ENCODE measurements around the gene PLGRKT. TPM values are rescaled to one million over a fixed set of nuclear protein-coding genes. Genes with fewer than 3 reads are reported as not detected.
"Not testable (repeated sequence)": the region's sequence is repeated elsewhere in the genome, so short reads cannot be mapped to it uniquely, and the experiment has no call there.

Gene PLGRKT
- total and polyA plus RNA-seq, 2 donors (not counting 1 experiment from before 2014, with no cell fraction given) = 17.3 to 21.6 TPM

GRCh38 chr9:5352637-5353248, 85.0 kb downstream of the PLGRKT start:
- no peak overlapping the region for H3K27ac ChIP-seq (ENCODE audit: insufficient read depth, low read length)
- no peaks in the 10 kb centered on the region for H3K4me1 ChIP-seq (ENCODE audit: control insufficient read depth, extremely low read depth, insufficient read depth, low read length)
- no peaks in the 10 kb centered on the region for H3K79me2 ChIP-seq (ENCODE audit: control insufficient read depth, insufficient read depth, low read length)
- no peaks in the 10 kb centered on the region for H4K20me1 ChIP-seq (ENCODE audit: control insufficient read depth, extremely low read depth, insufficient read depth, low read length)
- no peak overlapping the region for H2AFZ ChIP-seq (ENCODE audit: low read length)
- H3K36me3 ChIP-seq (ENCODE audit: control insufficient read depth, insufficient read depth, low read length) = no peaks in the 10 kb centered on the region
- TF ChIP-seq CTCF (conservative IDR thresholded peaks at IDR 0.05 in 1 of 2, IDR thresholded peaks at IDR 0.05 in 1 of 2; ENCODE audit: low read depth in 1 of 2, low read length in 2 of 2) (no peak), EZH2 (IDR thresholded peaks at IDR 0.05; ENCODE audit: low read length, missing control alignments) (no peak)
- H3K4me2 ChIP-seq (ENCODE audit: extremely low read depth, insufficient read depth, low read length) = no peak overlapping the region
- no peak overlapping the region for H3K9ac ChIP-seq (ENCODE audit: insufficient read depth, low read length)
- no peaks in the 10 kb centered on the region for H3K9me3 ChIP-seq (ENCODE audit: control insufficient read depth, insufficient read depth, low read depth, low read length)
- no peaks in the 10 kb centered on the region for H3K27me3 ChIP-seq (ENCODE audit: control insufficient read depth, insufficient read depth, low read length)
- no peak for DNase-seq (ENCODE audit: low read depth in 2 of 2)
- H3K4me3 ChIP-seq (replicated peaks in 1 of 4; ENCODE audit: control extremely low read depth in 1 of 4, insufficient read depth in 1 of 4, low read depth in 3 of 4, low read length in 4 of 4) = no peak overlapping the region

GRCh38 chr9:5338992-5339981, 98.4 kb downstream of the PLGRKT start, which contains the start of gene RLN1:
TSS of gene RLN1 (minus strand) at chr9:5339876. CDS start at chr9:5339746, 130 bp downstream.
- H3K27me3 ChIP-seq (ENCODE audit: control insufficient read depth, insufficient read depth, low read length); H3K27ac ChIP-seq (ENCODE audit: insufficient read depth, low read length); H3K9me3 ChIP-seq (ENCODE audit: control insufficient read depth, insufficient read depth, low read depth, low read length); H3K79me2 ChIP-seq (ENCODE audit: control insufficient read depth, insufficient read depth, low read length); H3K4me3 ChIP-seq (replicated peaks in 1 of 4; ENCODE audit: control extremely low read depth in 1 of 4, insufficient read depth in 1 of 4, low read depth in 3 of 4, low read length in 4 of 4); H3K36me3 ChIP-seq (ENCODE audit: control insufficient read depth, insufficient read depth, low read length); DNase-seq (ENCODE audit: low read depth in 2 of 2); H3K9ac ChIP-seq (ENCODE audit: insufficient read depth, low read length); H4K20me1 ChIP-seq (ENCODE audit: control insufficient read depth, extremely low read depth, insufficient read depth, low read length); H3K4me1 ChIP-seq (ENCODE audit: control insufficient read depth, extremely low read depth, insufficient read depth, low read length); H2AFZ ChIP-seq (ENCODE audit: low read length): not testable (repeated sequence)
- H3K4me2 ChIP-seq (ENCODE audit: extremely low read depth, insufficient read depth, low read length) = peak within 1 kb of the TSS; percentile 44

GRCh38 chr9:5336688-5337087, 101.0 kb downstream of the PLGRKT start:
- H4K20me1 ChIP-seq (ENCODE audit: control insufficient read depth, extremely low read depth, insufficient read depth, low read length) = no peaks in the 10 kb centered on the region
- H3K4me1 ChIP-seq (ENCODE audit: control insufficient read depth, extremely low read depth, insufficient read depth, low read length) = no peaks in the 10 kb centered on the region
- no peaks in the 10 kb centered on the region for H3K79me2 ChIP-seq (ENCODE audit: control insufficient read depth, insufficient read depth, low read length)
- H3K27ac ChIP-seq (ENCODE audit: insufficient read depth, low read length) = no peak overlapping the region
- no peak overlapping the region for H2AFZ ChIP-seq (ENCODE audit: low read length)
- DNase-seq (ENCODE audit: low read depth in 2 of 2) = no peak
- H3K36me3 ChIP-seq (ENCODE audit: control insufficient read depth, insufficient read depth, low read length) = no peaks in the 10 kb centered on the region
- peaks cover 6% of the 10 kb centered on the region for H3K27me3 ChIP-seq (ENCODE audit: control insufficient read depth, insufficient read depth, low read length)
- H3K9ac ChIP-seq (ENCODE audit: insufficient read depth, low read length) = no peak overlapping the region
- TF ChIP-seq CTCF (conservative IDR thresholded peaks at IDR 0.05 in 1 of 2, IDR thresholded peaks at IDR 0.05 in 1 of 2; ENCODE audit: low read depth in 1 of 2, low read length in 2 of 2) (no peak), EZH2 (IDR thresholded peaks at IDR 0.05; ENCODE audit: low read length, missing control alignments) (no peak)
- H3K4me2 ChIP-seq (ENCODE audit: extremely low read depth, insufficient read depth, low read length) = no peak overlapping the region
- no peak overlapping the region for H3K4me3 ChIP-seq (replicated peaks in 1 of 4; ENCODE audit: control extremely low read depth in 1 of 4, insufficient read depth in 1 of 4, low read depth in 3 of 4, low read length in 4 of 4)
- H3K9me3 ChIP-seq (ENCODE audit: control insufficient read depth, insufficient read depth, low read depth, low read length) = no peaks in the 10 kb centered on the region

GRCh38 chr9:5331276-5331675, 106.4 kb downstream of the PLGRKT start:
- H3K27ac ChIP-seq (ENCODE audit: insufficient read depth, low read length); H3K27me3 ChIP-seq (ENCODE audit: control insufficient read depth, insufficient read depth, low read length); H3K9me3 ChIP-seq (ENCODE audit: control insufficient read depth, insufficient read depth, low read depth, low read length); H3K9ac ChIP-seq (ENCODE audit: insufficient read depth, low read length); H3K4me2 ChIP-seq (ENCODE audit: extremely low read depth, insufficient read depth, low read length); DNase-seq (ENCODE audit: low read depth in 2 of 2); H3K4me1 ChIP-seq (ENCODE audit: control insufficient read depth, extremely low read depth, insufficient read depth, low read length); H4K20me1 ChIP-seq (ENCODE audit: control insufficient read depth, extremely low read depth, insufficient read depth, low read length); H2AFZ ChIP-seq (ENCODE audit: low read length); H3K79me2 ChIP-seq (ENCODE audit: control insufficient read depth, insufficient read depth, low read length); H3K36me3 ChIP-seq (ENCODE audit: control insufficient read depth, insufficient read depth, low read length); H3K4me3 ChIP-seq (replicated peaks in 1 of 4; ENCODE audit: control extremely low read depth in 1 of 4, insufficient read depth in 1 of 4, low read depth in 3 of 4, low read length in 4 of 4): not testable (repeated sequence)

Data from fibroblast of lung (primary cell).